WTC11 (cell line): ENCODE results near the gene HES2. TPM values are rescaled to one million over a fixed set of nuclear protein-coding genes. Genes with fewer than 3 reads are reported as not detected.

Source experiments
- ATAC-seq: fragments of 200-7000 bp; cut with Tn5 transposase; 2 replicates; pipeline ENCODE4 v1.10.0; 2021; ENCODE audit warnings: mild to moderate bottlenecking, moderate library complexity
- CTCF ChIA-PET: fragments of 300-600 bp; sonication (Branson Sonifier 250); formaldehyde crosslinking; loops from one replicate; lab custom pipeline; 2021; ENCODE audit warnings: antibody characterized with exemption; lab: Charles Lee
- POLR2A ChIA-PET: fragments of 350-600 bp; sonication (Branson Sonifier 250); formaldehyde crosslinking; loops from one replicate; lab custom pipeline; 2021; ENCODE audit warnings: antibody characterized with exemption; lab: Charles Lee
- DNase-seq: peaks from one replicate; pipeline ENCODE4 v3.0.0; 2021; ENCODE audit warnings: low spot score
- H3K27ac Mint-ChIP-seq: 2 replicates; pipeline ENCODE4 v1.8.0; 2021; ENCODE audit warnings: mixed read lengths
- H3K27me3 Mint-ChIP-seq: 2 replicates; pipeline ENCODE4 v1.8.0; 2021; ENCODE audit warnings: low read depth, mild to moderate bottlenecking, moderate library complexity, mixed read lengths
- H3K36me3 Mint-ChIP-seq: 2 replicates; pipeline ENCODE4 v1.8.0; 2021; ENCODE audit warnings: mixed read lengths
- H3K4me1 Mint-ChIP-seq: 2 replicates; pipeline ENCODE4 v1.8.0; 2022; ENCODE audit warnings: mixed read lengths
- H3K4me3 Mint-ChIP-seq: 2 replicates; pipeline ENCODE4 v1.8.0; 2021; ENCODE audit warnings: mild to moderate bottlenecking, moderate library complexity, mixed read lengths
- H3K9me3 Mint-ChIP-seq: 2 replicates; pipeline ENCODE4 v1.8.0; 2021; ENCODE audit warnings: mixed read lengths
- AR ChIP-seq: fragments of 250-450 bp; sonication (Bioruptor Pico); IDR thresholded peaks from 2 replicates; pipeline ENCODE4 v1.9.0; 2021; ENCODE audit warnings: mild to moderate bottlenecking
- ATF2 ChIP-seq: sonication (generic); formaldehyde crosslinking; IDR thresholded peaks from 2 replicates; pipeline ENCODE4 v1.8.1; 2022; ENCODE audit warnings: low read depth, missing genetic modification reagents, borderline replicate concordance
- CREB1 ChIP-seq: sonication (generic); formaldehyde crosslinking; IDR thresholded peaks from 2 replicates; pipeline ENCODE4 v1.8.0; 2023; ENCODE audit warnings: mild to moderate bottlenecking, missing genetic modification reagents
- E2F4 ChIP-seq: sonication (generic); formaldehyde crosslinking; IDR thresholded peaks from 2 replicates; pipeline ENCODE4 v1.8.1; 2022; ENCODE audit warnings: low read depth, mild to moderate bottlenecking, moderate library complexity, missing genetic modification reagents, borderline replicate concordance
- E2F5 ChIP-seq: sonication (generic); formaldehyde crosslinking; IDR thresholded peaks from 2 replicates; pipeline ENCODE4 v1.8.1; 2022; ENCODE audit warnings: mild to moderate bottlenecking, moderate library complexity, missing genetic modification reagents
- ETV6 ChIP-seq: sonication (generic); formaldehyde crosslinking; IDR thresholded peaks from 2 replicates; pipeline ENCODE4 v1.8.1; 2022; ENCODE audit warnings: mild to moderate bottlenecking, missing genetic modification reagents
- MXD4 ChIP-seq: fragments of 250-450 bp; sonication (Bioruptor Pico); IDR thresholded peaks from 2 replicates; pipeline ENCODE4 v1.8.0; 2021; ENCODE audit warnings: mild to moderate bottlenecking, moderate library complexity, borderline replicate concordance
- NFATC4 ChIP-seq: fragments of 250-450 bp; sonication (Bioruptor Pico); IDR thresholded peaks from 2 replicates; pipeline ENCODE4 v1.9.0; 2021; ENCODE audit warnings: mild to moderate bottlenecking
- NFE2L1 ChIP-seq: sonication (generic); formaldehyde crosslinking; IDR thresholded peaks from 2 replicates; pipeline ENCODE4 v1.8.1; 2023; ENCODE audit warnings: missing genetic modification reagents
- NFYB ChIP-seq: sonication (generic); formaldehyde crosslinking; conservative IDR thresholded peaks from 2 replicates; pipeline ENCODE4 v1.8.0; 2022; ENCODE audit warnings: low read depth, missing genetic modification reagents
- NR1H2 ChIP-seq: sonication (generic); formaldehyde crosslinking; IDR thresholded peaks from 2 replicates; pipeline ENCODE4 v1.9.0; 2021; ENCODE audit warnings: mild to moderate bottlenecking, moderate library complexity, missing genetic modification reagents
- NR2C2 ChIP-seq: sonication (generic); formaldehyde crosslinking; IDR thresholded peaks from 2 replicates; pipeline ENCODE4 v1.8.0; 2022; ENCODE audit warnings: mild to moderate bottlenecking, missing genetic modification reagents
- NR3C1 ChIP-seq: sonication (generic); formaldehyde crosslinking; conservative IDR thresholded peaks from 2 replicates; pipeline ENCODE4 v1.8.1; 2023; ENCODE audit warnings: low read depth, mild to moderate bottlenecking, missing genetic modification reagents
- RELA ChIP-seq: sonication (generic); formaldehyde crosslinking; IDR thresholded peaks from 2 replicates; pipeline ENCODE4 v1.8.1; 2022; ENCODE audit warnings: missing genetic modification reagents, mild to moderate bottlenecking, borderline replicate concordance
- SOX15 ChIP-seq: fragments of 250-450 bp; sonication (Bioruptor Pico); IDR thresholded peaks from 2 replicates; pipeline ENCODE4 v1.9.0; 2021; ENCODE audit warnings: mild to moderate bottlenecking
- TEAD1 ChIP-seq: sonication (generic); formaldehyde crosslinking; IDR thresholded peaks from 2 replicates; pipeline ENCODE4 v1.8.0; 2022; ENCODE audit warnings: mild to moderate bottlenecking, missing genetic modification reagents
- TP53 ChIP-seq: sonication (generic); formaldehyde crosslinking; IDR thresholded peaks from 2 replicates; pipeline ENCODE4 v1.8.1; 2023; ENCODE audit warnings: mild to moderate bottlenecking, missing genetic modification reagents
- USF1 ChIP-seq: sonication (generic); formaldehyde crosslinking; IDR thresholded peaks from 2 replicates; pipeline ENCODE4 v1.8.0; 2022; ENCODE audit warnings: mild to moderate bottlenecking, missing genetic modification reagents
- USF2 ChIP-seq: sonication (generic); formaldehyde crosslinking; IDR thresholded peaks from 2 replicates; pipeline ENCODE4 v1.8.1; 2023; ENCODE audit warnings: mild to moderate bottlenecking, missing genetic modification reagents, moderate library complexity
- ZNF138 ChIP-seq: sonication (generic); formaldehyde crosslinking; conservative IDR thresholded peaks from 2 replicates; pipeline ENCODE4 v1.8.1; 2022; ENCODE audit warnings: mild to moderate bottlenecking, moderate library complexity, missing genetic modification reagents
- ZNF425 ChIP-seq: fragments of 250-450 bp; sonication (Bioruptor Pico); conservative IDR thresholded peaks from 2 replicates; pipeline ENCODE4 v1.9.0; 2021; ENCODE audit warnings: mild to moderate bottlenecking
- ZSCAN18 ChIP-seq: fragments of 250-450 bp; sonication (Bioruptor Pico); IDR thresholded peaks from 2 replicates; pipeline ENCODE4 v2.1.2; 2022; ENCODE audit warnings: mild to moderate bottlenecking, moderate library complexity
- total RNA-seq: library from RNA; stranded (reverse); gene quantifications from 3 replicates; pipeline ENCODE4 v1.2.3, GENCODE V29; 2021

The HES2 gene
- total RNA-seq, 1 experiment from 2014 or later = 2.7 TPM

GRCh38 chr1:6461538-6462411, 42.1 kb upstream of the HES2 start:
- TF ChIP-seq NR1H2 (CRISPR knock-in tag) (no peak), NR2C2 (CRISPR knock-in tag) (no peak), NFYB (CRISPR knock-in tag) (no peak), USF2 (CRISPR knock-in tag) (no peak), SOX15 (CRISPR knock-in tag) (no peak), NFE2L1 (CRISPR knock-in tag) (no peak), ETV6 (no peak), CREB1 (CRISPR knock-in tag) (no peak), ZNF138 (CRISPR knock-in tag) (no peak), NFATC4 (no peak), AR (no peak), ZSCAN18 (no peak), TP53 (CRISPR knock-in tag) (no peak)
- ATAC-seq (no peak), DNase-seq (no peak)
- no peak overlapping the region for H3K4me3 Mint-ChIP-seq
- peaks cover 2% of the 10 kb centered on the region; the same call in 1 of the 2 replicates for H3K27me3 Mint-ChIP-seq
- H3K9me3 Mint-ChIP-seq = no peaks in the 10 kb centered on the region
- peak overlapping the region; percentile 92 for H3K27ac Mint-ChIP-seq
- peaks cover 24% of the 10 kb centered on the region for H3K4me1 Mint-ChIP-seq
- CTCF ChIA-PET = interaction anchor here (0.7 to 3.5 kb wide), 5 partner anchors 10 to 38 kb away, joined by 3 to 31 read pairs (median 5); no protein-coding TSS in a partner anchor
- POLR2A ChIA-PET = no interaction called here
- H3K36me3 Mint-ChIP-seq = peaks cover 6% of the 10 kb centered on the region

- peaks cover 2% of the 10 kb centered on the region; the same call in 1 of the 2 replicates for H3K27me3 Mint-ChIP-seq
- peak overlapping the region; percentile 74; the same call in 1 of the 2 replicates for H3K27ac Mint-ChIP-seq
- H3K9me3 Mint-ChIP-seq = no peaks in the 10 kb centered on the region
- CTCF ChIA-PET = interaction anchor here (1.2 to 3.5 kb wide), 5 partner anchors 12 to 256 kb away, joined by 3 to 31 read pairs (median 5); no protein-coding TSS in a partner anchor
- DNase-seq (no peak), ATAC-seq (no peak)
- no peak overlapping the region for H3K4me3 Mint-ChIP-seq
- peaks cover 6% of the 10 kb centered on the region for H3K36me3 Mint-ChIP-seq
- peaks cover 27% of the 10 kb centered on the region for H3K4me1 Mint-ChIP-seq
- POLR2A ChIA-PET = interaction anchor here (1.7 kb wide), 1 partner anchor 214 kb away, joined by 3 read pairs; no protein-coding TSS in a partner anchor
- TF ChIP-seq RELA = no peak
- TF ChIP-seq TEAD1 (CRISPR knock-in tag) = no peak
- TF ChIP-seq MXD4 = no peak
- no peak for TF ChIP-seq E2F5 (CRISPR knock-in tag)
- TF ChIP-seq NR3C1 (CRISPR knock-in tag) = no peak
- no peak for TF ChIP-seq E2F4
- no peak for TF ChIP-seq ZNF425 (CRISPR knock-in tag)
- no peak for TF ChIP-seq ATF2 (CRISPR knock-in tag)
- no peak for TF ChIP-seq USF1 (CRISPR knock-in tag)
Measured at GRCh38 chr1:6461051-6461530, 41.4 kb upstream of the HES2 start.
